H1 (cell line): ENCODE measurements around the gene TRIM14. TPM values are rescaled to one million over a fixed set of nuclear protein-coding genes. Genes with fewer than 3 reads are reported as not detected.

ENCODE experiments used
- CTCF ChIA-PET: fragments of 300-600 bp; sonication (Branson Sonifier 250); formaldehyde crosslinking; loops from one replicate; lab custom pipeline; 2021; ENCODE audit not compliant: partially characterized antibody; lab: Charles Lee
- POLR2A ChIA-PET: fragments of 300-600 bp; sonication (Branson Sonifier 250); formaldehyde crosslinking; loops from one replicate; lab custom pipeline; 2021; ENCODE audit warnings: inconsistent platforms; ENCODE audit not compliant: partially characterized antibody; lab: Charles Lee
- DNase-seq, 2 experiments: peaks; one replicate each; pipeline versions ENCODE4 v3.0.0 to v3.0.0-alpha.2; 2010 to 2022; ENCODE audit warnings: low spot score in 2 of 2, low read depth in 1 of 2, mixed read lengths in 1 of 2
- FAIRE-seq: peaks from 2 replicates; lab custom pipeline; 2011; peaks lifted over from hg19 to GRCh38; lab: Jason Lieb, UNC
- H2AFZ ChIP-seq: 2 replicates; pipeline ENCODE4 v1.8.1; 2012; ENCODE audit warnings: low read length, inconsistent platforms
- H2AK5ac ChIP-seq: 2 replicates; pipeline ENCODE4 v1.6.1; 2013; ENCODE audit warnings: low read depth, low read length
- H2BK120ac ChIP-seq: replicated peaks from 2 replicates; pipeline ENCODE3; 2013; ENCODE audit warnings: low read depth, low read length, inconsistent platforms
- H2BK12ac ChIP-seq: 2 replicates; pipeline ENCODE4 v1.6.1; 2013; ENCODE audit warnings: low read depth, low read length
- H2BK15ac ChIP-seq: 2 replicates; pipeline ENCODE4 v1.6.1; 2013; ENCODE audit warnings: low read length
- H2BK20ac ChIP-seq: 2 replicates; pipeline ENCODE4 v1.6.1; 2013; ENCODE audit warnings: low read length
- H2BK5ac ChIP-seq: 2 replicates; pipeline ENCODE4 v1.6.1; 2013; ENCODE audit warnings: low read depth, low read length
- H3K14ac ChIP-seq: 2 replicates; pipeline ENCODE4 v1.6.1; 2013; ENCODE audit warnings: inconsistent platforms; ENCODE audit not compliant: insufficient read length
- H3K18ac ChIP-seq: 2 replicates; pipeline ENCODE4 v1.6.1; 2013; ENCODE audit warnings: low read length; ENCODE audit errors: extremely low read depth
- H3K23ac ChIP-seq: 2 replicates; pipeline ENCODE4 v1.6.1; 2013; ENCODE audit warnings: inconsistent platforms; ENCODE audit not compliant: insufficient read length
- H3K23me2 ChIP-seq: 2 replicates; pipeline ENCODE4 v1.6.1; 2013; ENCODE audit warnings: low read depth, low read length
- H3K27ac ChIP-seq: 2 replicates; pipeline ENCODE4 v1.6.1; 2011; ENCODE audit warnings: low read depth, low read length, inconsistent platforms
- H3K27me3 ChIP-seq, 4 experiments: replicated peaks in 1 of 4; 1 replicate in 1 of 4; 2 replicates in 3 of 4; pipeline versions ENCODE4 v1.6.1 to v1.8.1; 2011 to 2013; ENCODE audit warnings: low read length in 3 of 4, mild to moderate bottlenecking in 3 of 4, inconsistent platforms in 2 of 4, mixed read lengths in 2 of 4, moderate library complexity in 1 of 4; ENCODE audit not compliant: control insufficient read depth in 3 of 4, insufficient read depth in 3 of 4; ENCODE audit errors: extremely low read depth in 1 of 4
- H3K36me3 ChIP-seq, 4 experiments: 2 replicates each; pipeline versions ENCODE4 v1.6.1 to v1.8.1; 2011 to 2013; ENCODE audit warnings: mild to moderate bottlenecking in 4 of 4, low read length in 3 of 4, moderate library complexity in 2 of 4, control low read depth in 1 of 4, inconsistent platforms in 1 of 4; ENCODE audit not compliant: insufficient read depth in 4 of 4, control insufficient read depth in 2 of 4
- H3K4ac ChIP-seq: replicated peaks from 2 replicates; pipeline ENCODE3; 2013; ENCODE audit warnings: low read length, low read depth, mixed read lengths, inconsistent platforms; ENCODE audit not compliant: insufficient read length
- H3K4me1 ChIP-seq, 4 experiments: replicated peaks in 1 of 4; 1 replicate in 1 of 4; 2 replicates in 3 of 4; pipeline versions ENCODE4 v1.6.1 to v1.8.1; 2011 to 2013; ENCODE audit warnings: low read length in 3 of 4, inconsistent platforms in 2 of 4, mixed read lengths in 1 of 4; ENCODE audit not compliant: insufficient read depth in 4 of 4, control insufficient read depth in 3 of 4
- H3K4me2 ChIP-seq, 2 experiments: 2 replicates each; pipeline versions ENCODE4 v1.6.1 to v1.8.1; 2011 to 2013; ENCODE audit warnings: low read depth in 2 of 2, low read length in 2 of 2, control low read depth in 1 of 2, inconsistent platforms in 1 of 2, mild to moderate bottlenecking in 1 of 2; ENCODE audit not compliant: insufficient read depth in 1 of 2
- H3K4me3 ChIP-seq, 4 experiments: fragments of 200-600, 300-600 bp in 1 of 4; sonication (generic), shearing (Covaris generic), sonication (Bioruptor Twin) in 1 of 4; 2 replicates each; pipeline versions ENCODE4 v1.5.1 to v1.8.1; 2011 to 2016; ENCODE audit warnings: low read length in 4 of 4, low read depth in 3 of 4, control low read depth in 2 of 4, inconsistent platforms in 2 of 4, mild to moderate bottlenecking in 2 of 4, mixed read lengths in 1 of 4, moderate library complexity in 1 of 4; ENCODE audit not compliant: insufficient read depth in 2 of 4; ENCODE audit errors: extremely low read depth in 1 of 4
- H3K56ac ChIP-seq: replicated peaks from 2 replicates; pipeline ENCODE3; 2013; ENCODE audit warnings: low read depth, mild to moderate bottlenecking, mixed read lengths, low read length, inconsistent platforms; ENCODE audit not compliant: insufficient read length
- H3K79me1 ChIP-seq: 2 replicates; pipeline ENCODE4 v1.6.1; 2013; ENCODE audit warnings: low read depth, low read length, control low read depth
- H3K79me2 ChIP-seq, 2 experiments: 2 replicates each; pipeline versions ENCODE4 v1.6.1 to v1.8.1; 2012 to 2013; ENCODE audit warnings: low read length in 2 of 2, mild to moderate bottlenecking in 2 of 2, inconsistent platforms in 1 of 2; ENCODE audit not compliant: insufficient read depth in 2 of 2, control insufficient read depth in 1 of 2
- H3K9ac ChIP-seq, 4 experiments: replicated peaks in 1 of 4; 1 replicate in 1 of 4; 2 replicates in 3 of 4; pipeline versions ENCODE4 v1.6.1 to v1.8.1; 2011 to 2013; ENCODE audit warnings: low read depth in 3 of 4, low read length in 3 of 4, control low read depth in 2 of 4, mild to moderate bottlenecking in 2 of 4, moderate library complexity in 2 of 4, inconsistent platforms in 1 of 4; ENCODE audit errors: extremely low read depth in 1 of 4
- H3K9me3 ChIP-seq, 2 experiments: 2 replicates each; pipeline versions ENCODE4 v1.6.1 to v1.8.1; 2012 to 2013; ENCODE audit warnings: mild to moderate bottlenecking in 2 of 2, moderate library complexity in 2 of 2, control low read depth in 1 of 2, inconsistent platforms in 1 of 2, low read depth in 1 of 2, low read length in 1 of 2, mixed read lengths in 1 of 2; ENCODE audit not compliant: insufficient read depth in 2 of 2
- H4K20me1 ChIP-seq, 2 experiments: replicated peaks in 1 of 2; 2 replicates each; pipeline versions ENCODE3 to v1.8.1; 2011 to 2013; ENCODE audit warnings: inconsistent platforms in 2 of 2, low read length in 2 of 2, mild to moderate bottlenecking in 1 of 2; ENCODE audit not compliant: insufficient read depth in 2 of 2, control insufficient read depth in 1 of 2
- H4K5ac ChIP-seq: 2 replicates; pipeline ENCODE4 v1.6.1; 2013; ENCODE audit warnings: low read length, low read depth, mixed read lengths, inconsistent platforms; ENCODE audit not compliant: insufficient read length
- H4K8ac ChIP-seq: 2 replicates; pipeline ENCODE4 v1.8.0; 2013; ENCODE audit warnings: mild to moderate bottlenecking, moderate library complexity, low read length, inconsistent platforms; ENCODE audit not compliant: insufficient read depth; ENCODE audit errors: extremely low read depth
- H4K91ac ChIP-seq: replicated peaks from 2 replicates; pipeline ENCODE3; 2013; ENCODE audit warnings: low read length, mixed read lengths, inconsistent platforms; ENCODE audit not compliant: insufficient read length
- BCL11A ChIP-seq, 2 experiments: IDR thresholded peaks; one replicate each; pipeline ENCODE4 v1.6.1; 2011; ENCODE audit warnings: low read depth in 2 of 2, low read length in 2 of 2, mild to moderate bottlenecking in 2 of 2
- BRCA1 ChIP-seq: IDR thresholded peaks from 2 replicates; pipeline ENCODE4 v1.6.1; 2012; ENCODE audit warnings: low read depth, low read length, improper control_type of control experiment
- CBX5 ChIP-seq: fragments of 300-800, 300-1000 bp; sonication (generic); IDR thresholded peaks from 2 replicates; pipeline ENCODE4 v1.7.1; 2016; ENCODE audit warnings: antibody characterized with exemption, low read length, low read depth
- CTCF ChIP-seq, 3 experiments: IDR thresholded peaks; 1 replicate in 2 of 3; 2 replicates in 1 of 3; pipeline versions ENCODE4 v1.5.1 to v1.6.1; 2011; ENCODE audit warnings: low read length in 3 of 3, mild to moderate bottlenecking in 3 of 3, inconsistent platforms in 2 of 3, low read depth in 1 of 3, moderate library complexity in 1 of 3; ENCODE audit not compliant: insufficient read depth in 1 of 3; ENCODE audit errors: control extremely low read depth in 1 of 3
- E2F6 ChIP-seq: IDR thresholded peaks from 2 replicates; pipeline ENCODE4 v1.6.1; 2012; ENCODE audit warnings: inconsistent platforms
- HDAC6 ChIP-seq: IDR thresholded peaks from one replicate; pipeline ENCODE4 v1.7.1; 2012; ENCODE audit warnings: low read depth, mild to moderate bottlenecking, inconsistent platforms, low read length, moderate library complexity
- POLR2A ChIP-seq, 2 experiments: IDR thresholded peaks; 1 replicate in 1 of 2; 2 replicates in 1 of 2; pipeline ENCODE4 v1.6.1; 2011; ENCODE audit warnings: low read depth in 2 of 2, low read length in 2 of 2, mild to moderate bottlenecking in 2 of 2; ENCODE audit errors: control extremely low read depth in 1 of 2
- RXRA ChIP-seq: IDR thresholded peaks from 2 replicates; pipeline ENCODE4 v1.6.1; 2011; ENCODE audit warnings: low read depth, mild to moderate bottlenecking, low read length, moderate library complexity; ENCODE audit not compliant: insufficient read depth
- TAF7 ChIP-seq: optimal IDR thresholded peaks from 2 replicates; pipeline ENCODE3; 2011; ENCODE audit warnings: low read depth, mild to moderate bottlenecking, inconsistent platforms, low read length, moderate library complexity, borderline replicate concordance
- WGBS, 2 experiments: shearing (Covaris generic) in 1 of 2; methylation state at CpG; one replicate each; pipeline versions ENCODE4 v1.1.6 to v1.1.7; 2013 to 2015; ENCODE audit warnings: low lambda C conversion rate in 2 of 2, mixed read lengths in 2 of 2, inconsistent platforms in 1 of 2, low coverage in 1 of 2, missing lambda C conversion rate in 1 of 2; ENCODE audit not compliant: insufficient replicate concordance in 2 of 2, insufficient coverage in 1 of 2, insufficient read length in 1 of 2; ENCODE audit errors: extremely low coverage in 1 of 2, missing lambda C conversion rate in 1 of 2; 5-methylcytosine and 5-hydroxymethylcytosine counted together
- polyA plus RNA-seq, 7 experiments: library from polyadenylated mRNA; depleted of rRNA in 3 of 7; stranded (reverse) in 5 of 7; unstranded in 2 of 7; fragments of >200 nt in 5 of 7; fragments of 200-250 nt in 2 of 7; gene quantifications; 1 replicate in 5 of 7; 2 replicates in 1 of 7; 4 replicates in 1 of 7; pipeline versions ENCODE4 v1.2.1 to v1.2.3, GENCODE V29; 2011 to 2013; ENCODE audit warnings: missing spikeins in 2 of 7, mixed read lengths in 2 of 7
- total RNA-seq: library from RNA; stranded (reverse); fragmentation: NEBNext Ultra II Directional; extraction: Animal tissue kit (Norgen Biotek cat#: 25700); gene quantifications from 2 replicates; pipeline ENCODE4 v1.2.1, GENCODE V29; 2021

The TRIM14 gene
- total and polyA plus RNA-seq, 2 of the 8 experiments (the other 6 are each of a cell fraction or from before 2014, with no cell fraction given) = 9.2 to 19.4 TPM

GRCh38 chr9:98148486-98148885, 29.5 kb upstream of the TRIM14 start:
- WGBS, 2 experiments = 100% methylated on average over 2 of the region's 2 CpGs; no CpG with 5 or more reads in 1 of the 2 experiments
- H3K9ac ChIP-seq = no peak overlapping the region
- no peak overlapping the region for H2BK120ac ChIP-seq
- no peak overlapping the region for H3K27ac ChIP-seq
- no peak overlapping the region for H2AFZ ChIP-seq
- no peak overlapping the region for H3K14ac ChIP-seq
- CTCF ChIA-PET = interaction anchor here (0.8 to 1.6 kb wide), 10 partner anchors 9 to 422 kb away, joined by 3 to 5 read pairs (median 3); no protein-coding TSS in a partner anchor
- H3K79me2 ChIP-seq = no peaks in the 10 kb centered on the region
- H3K4me1 ChIP-seq = peaks cover 0 to 3% (median 0%) of the 10 kb centered on the region in 4 experiments; a peak in 2 of 7 replicates
- H4K91ac ChIP-seq = no peak overlapping the region
- TF ChIP-seq POLR2A (IDR thresholded peaks at IDR 0.05; ENCODE audit: control extremely low read depth in 1 of 2, low read depth in 2 of 2, low read length in 2 of 2) (no peak), RXRA (no peak), BRCA1 (no peak), HDAC6 (no peak), CTCF (IDR thresholded peaks at IDR 0.05; ENCODE audit: control extremely low read depth in 1 of 3, insufficient read depth in 1 of 3, low read depth in 1 of 3, low read length in 3 of 3) (no peak), E2F6 (no peak), BCL11A (IDR thresholded peaks at IDR 0.05; ENCODE audit: low read depth in 2 of 2, low read length in 2 of 2) (no peak), CBX5 (no peak), TAF7 (no peak)
- no peaks in the 10 kb centered on the region for H3K9me3 ChIP-seq
- no peak overlapping the region for H3K56ac ChIP-seq
- no peak overlapping the region for H3K18ac ChIP-seq
- H4K8ac ChIP-seq = no peak overlapping the region
- no peak overlapping the region for H2BK12ac ChIP-seq
- H2BK5ac ChIP-seq = no peak overlapping the region
- H4K5ac ChIP-seq = no peak overlapping the region
- H3K36me3 ChIP-seq = no peaks in the 10 kb centered on the region
- no peak overlapping the region for H3K4ac ChIP-seq
- H4K20me1 ChIP-seq = peaks cover 0 to 1% of the 10 kb centered on the region in 2 experiments
- no peaks in the 10 kb centered on the region; the same call in 1 of the 2 replicates for H3K79me1 ChIP-seq
- H3K23me2 ChIP-seq = no peaks in the 10 kb centered on the region
- POLR2A ChIA-PET = no interaction called here
- H2BK15ac ChIP-seq = no peak overlapping the region
- DNase-seq = no peak
- no peak overlapping the region for H2BK20ac ChIP-seq
- H2AK5ac ChIP-seq = no peak overlapping the region
- H3K27me3 ChIP-seq = no peaks in the 10 kb centered on the region
- no peak for FAIRE-seq
- no peak overlapping the region for H3K4me3 ChIP-seq
- H3K23ac ChIP-seq = no peak overlapping the region
- no peak overlapping the region for H3K4me2 ChIP-seq
